H4 (cell line): ENCODE data around the gene DNAL1. TPM values are rescaled to one million over a fixed set of nuclear protein-coding genes. Genes with fewer than 3 reads are reported as not detected.
A peak's percentile ranks its signal among the peaks of the same experiment; 100 is the strongest.

Source experiments
- DNase-seq: peaks from one replicate; pipeline ENCODE4 v3.0.0-alpha.2; 2015; ENCODE audit warnings: low spot score
- total RNA-seq: library from RNA; depleted of rRNA; stranded (reverse); fragments of >200 nt; shearing (Covaris generic); gene quantifications from 2 replicates; pipeline ENCODE4 v1.2.3, GENCODE V29; 2014

Gene DNAL1
- total RNA-seq, 1 experiment from 2014 or later = 8.1 TPM

- no peak for DNase-seq
Measured at GRCh38 chr14:73724696-73725095, 79.9 kb downstream of the DNAL1 start.

GRCh38 chr14:73725116-73726024 is 80.6 kb downstream of the DNAL1 start:
- DNase-seq = peak; percentile 78

- DNase-seq = peak; percentile 81
Measured at GRCh38 chr14:73726025-73726961, 81.5 kb downstream of the DNAL1 start.

GRCh38 chr14:73727166-73727565 is 82.4 kb downstream of the DNAL1 start:
- DNase-seq = no peak

GRCh38 chr14:73728717-73729330 is 84.0 kb downstream of the DNAL1 start:
- DNase-seq = peak; percentile 74

- no peak for DNase-seq
Measured at GRCh38 chr14:73729556-73730265, 84.9 kb downstream of the DNAL1 start.

GRCh38 chr14:73731111-73731510 is 86.3 kb downstream of the DNAL1 start:
- no peak for DNase-seq

GRCh38 chr14:73732006-73732405 is 87.2 kb downstream of the DNAL1 start:
- DNase-seq = no peak

- no peak for DNase-seq
Measured at GRCh38 chr14:73736842-73737241, 92.1 kb downstream of the DNAL1 start.

- DNase-seq = no peak
Measured at GRCh38 chr14:73738518-73739173, 93.9 kb downstream of the DNAL1 start.

- no peak for DNase-seq
Measured at GRCh38 chr14:73739174-73739898, 94.5 kb downstream of the DNAL1 start.

- no peak for DNase-seq
Measured at GRCh38 chr14:73739899-73740617, 95.3 kb downstream of the DNAL1 start.

GRCh38 chr14:73740618-73741326 is 96.0 kb downstream of the DNAL1 start:
- no peak for DNase-seq

GRCh38 chr14:73741386-73741875 is 96.6 kb downstream of the DNAL1 start:
- DNase-seq = peak; percentile 82

- DNase-seq = no peak
Measured at GRCh38 chr14:73741876-73742519, 97.2 kb downstream of the DNAL1 start.

- DNase-seq = no peak
Measured at GRCh38 chr14:73742520-73743238, 97.9 kb downstream of the DNAL1 start.

- DNase-seq = no peak
Measured at GRCh38 chr14:73743431-73743931, 98.7 kb downstream of the DNAL1 start.
